ENCODE data around the gene PCYT1B.
"Not testable (repeated sequence)": the region's sequence is repeated elsewhere in the genome, so short reads cannot be mapped to it uniquely, and the experiment has no call there.

Gene PCYT1B

GRCh38 chrX:24646006-24646405, 1.1 kb downstream of the PCYT1B start:
- no peak for DNase-seq (ENCODE audit: low spot score)

- DNase-seq (ENCODE audit: low spot score) = no peak
Observed at GRCh38 chrX:24643116-24643515, 4.0 kb downstream of the PCYT1B start.

- no peak for DNase-seq (ENCODE audit: low spot score)
Observed at GRCh38 chrX:24629701-24630100, 17.4 kb downstream of the PCYT1B start.

- DNase-seq (ENCODE audit: low spot score) = peak; percentile 23
Observed at GRCh38 chrX:24619647-24620046, 27.5 kb downstream of the PCYT1B start.

GRCh38 chrX:24610516-24610915, 36.6 kb downstream of the PCYT1B start:
- DNase-seq (ENCODE audit: low spot score) = no peak

GRCh38 chrX:24607616-24608015, 39.5 kb downstream of the PCYT1B start:
- no peak for DNase-seq (ENCODE audit: low spot score)

- not testable (repeated sequence) for DNase-seq (ENCODE audit: low spot score)
Observed at GRCh38 chrX:24605941-24606340, 41.2 kb downstream of the PCYT1B start.

GRCh38 chrX:24603191-24603590, 44.0 kb downstream of the PCYT1B start:
- DNase-seq (ENCODE audit: low spot score) = no peak

GRCh38 chrX:24601858-24602257, 45.3 kb downstream of the PCYT1B start:
- no peak for DNase-seq (ENCODE audit: low spot score)

GRCh38 chrX:24594501-24594900, 52.6 kb downstream of the PCYT1B start:
- no peak for DNase-seq (ENCODE audit: low spot score)

- DNase-seq (ENCODE audit: low spot score) = no peak
Observed at GRCh38 chrX:24590111-24590510, 57.0 kb downstream of the PCYT1B start.

GRCh38 chrX:24577091-24577490, 70.1 kb downstream of the PCYT1B start:
- DNase-seq (ENCODE audit: low spot score) = no peak

- DNase-seq (ENCODE audit: low spot score) = no peak
Observed at GRCh38 chrX:24575496-24575895, 71.7 kb downstream of the PCYT1B start.

- DNase-seq (ENCODE audit: low spot score) = no peak
Observed at GRCh38 chrX:24574743-24575142, 72.4 kb downstream of the PCYT1B start.

GRCh38 chrX:24567169-24567568, 80.0 kb downstream of the PCYT1B start:
- DNase-seq (ENCODE audit: low spot score) = no peak

GRCh38 chrX:24566240-24566639, 80.9 kb downstream of the PCYT1B start:
- DNase-seq (ENCODE audit: low spot score) = no peak

- DNase-seq (ENCODE audit: low spot score) = no peak
Observed at GRCh38 chrX:24563291-24564010, 83.7 kb downstream of the PCYT1B start.

- no peak for DNase-seq (ENCODE audit: low spot score)
Observed at GRCh38 chrX:24561121-24561520, 86.0 kb downstream of the PCYT1B start.

GRCh38 chrX:24553011-24553410, 94.1 kb downstream of the PCYT1B start:
- DNase-seq (ENCODE audit: low spot score) = no peak

- DNase-seq (ENCODE audit: low spot score) = no peak
Observed at GRCh38 chrX:24550166-24550565, 97.0 kb downstream of the PCYT1B start.

- no peak for DNase-seq (ENCODE audit: low spot score)
Observed at GRCh38 chrX:24547961-24548360, 99.2 kb downstream of the PCYT1B start.

- no peak for DNase-seq (ENCODE audit: low spot score)
Observed at GRCh38 chrX:24542756-24543155, 104.4 kb downstream of the PCYT1B start.

GRCh38 chrX:24536551-24536950, 110.6 kb downstream of the PCYT1B start:
- no peak for DNase-seq (ENCODE audit: low spot score)

GRCh38 chrX:24528605-24529004, 118.5 kb downstream of the PCYT1B start:
- DNase-seq (ENCODE audit: low spot score) = no peak

Measured in AG08396 (cell line).